Mesenchymal stem cell (in vitro differentiated cells and primary cell): ENCODE results near the gene SMYD5.

Experiments used
- DNase-seq: peaks from one replicate; pipeline ENCODE4 v3.0.0-alpha.2; 2013
- H2AFZ ChIP-seq: one replicate; pipeline ENCODE4 v1.6.1; 2013; ENCODE audit warnings: low read depth, mild to moderate bottlenecking, control low read depth, inconsistent platforms, low read length, moderate library complexity
- H2AK5ac ChIP-seq: 2 replicates; pipeline ENCODE4 v1.6.1; 2013; ENCODE audit warnings: low read length, moderate library complexity, mild to moderate bottlenecking, inconsistent platforms; ENCODE audit not compliant: severe bottlenecking
- H2BK120ac ChIP-seq: one replicate; pipeline ENCODE4 v1.6.1; 2013; ENCODE audit warnings: low read depth, mild to moderate bottlenecking, inconsistent platforms, low read length, moderate library complexity
- H2BK12ac ChIP-seq, 2 experiments: one replicate each; pipeline ENCODE4 v1.6.1; 2013; ENCODE audit warnings: inconsistent platforms in 2 of 2, low read length in 2 of 2, mild to moderate bottlenecking in 2 of 2, moderate library complexity in 2 of 2, control low read depth in 1 of 2
- H2BK15ac ChIP-seq: one replicate; pipeline ENCODE4 v1.6.1; 2013; ENCODE audit warnings: mild to moderate bottlenecking, low read depth, inconsistent platforms; ENCODE audit not compliant: poor library complexity, severe bottlenecking
- H2BK5ac ChIP-seq: 2 replicates; pipeline ENCODE4 v1.6.1; 2013; ENCODE audit warnings: low read depth, mild to moderate bottlenecking, low read length, control low read depth, inconsistent platforms; ENCODE audit not compliant: poor library complexity, severe bottlenecking
- H3K14ac ChIP-seq, 2 experiments: one replicate each; pipeline ENCODE4 v1.6.1; 2013; ENCODE audit warnings: inconsistent platforms in 2 of 2, low read length in 2 of 2, control low read depth in 1 of 2, mild to moderate bottlenecking in 1 of 2, moderate library complexity in 1 of 2
- H3K18ac ChIP-seq, 2 experiments: one replicate each; pipeline ENCODE4 v1.6.1; 2013; ENCODE audit warnings: inconsistent platforms in 2 of 2, low read length in 2 of 2, control low read depth in 1 of 2, low read depth in 1 of 2, mild to moderate bottlenecking in 1 of 2
- H3K23ac ChIP-seq, 2 experiments: one replicate each; pipeline ENCODE4 v1.6.1; 2013; ENCODE audit warnings: inconsistent platforms in 2 of 2, low read length in 2 of 2, mild to moderate bottlenecking in 2 of 2, moderate library complexity in 2 of 2, control low read depth in 1 of 2
- H3K27ac ChIP-seq: 2 replicates; pipeline ENCODE4 v1.5.1; 2013; ENCODE audit warnings: mild to moderate bottlenecking, moderate library complexity, low read length, control low read depth, inconsistent platforms; ENCODE audit not compliant: poor library complexity, severe bottlenecking
- H3K27me3 ChIP-seq, 2 experiments: 2 replicates each; pipeline versions ENCODE4 v1.6.1 to v1.7.0; 2013; ENCODE audit warnings: low read length in 2 of 2, mild to moderate bottlenecking in 2 of 2, moderate library complexity in 2 of 2, control low read depth in 1 of 2, inconsistent platforms in 1 of 2; ENCODE audit not compliant: control insufficient read depth in 1 of 2, insufficient read depth in 1 of 2
- H3K36me3 ChIP-seq, 2 experiments: 2 replicates each; pipeline versions ENCODE4 v1.6.1 to v1.7.0; 2013; ENCODE audit warnings: low read length in 2 of 2, control low read depth in 1 of 2, inconsistent platforms in 1 of 2, low read depth in 1 of 2, mild to moderate bottlenecking in 1 of 2; ENCODE audit not compliant: insufficient read depth in 2 of 2, control insufficient read depth in 1 of 2
- H3K4ac ChIP-seq, 2 experiments: one replicate each; pipeline ENCODE4 v1.6.1; 2013; ENCODE audit warnings: inconsistent platforms in 2 of 2, low read length in 2 of 2, mild to moderate bottlenecking in 2 of 2, moderate library complexity in 2 of 2, control low read depth in 1 of 2, low read depth in 1 of 2
- H3K4me1 ChIP-seq: 2 replicates; pipeline ENCODE4 v1.6.1; 2013; ENCODE audit warnings: low read depth, low read length, control low read depth; ENCODE audit not compliant: control insufficient read depth, insufficient read depth
- H3K4me2 ChIP-seq: 2 replicates; pipeline ENCODE4 v1.6.1; 2013; ENCODE audit warnings: low read length, mild to moderate bottlenecking, inconsistent platforms; ENCODE audit not compliant: poor library complexity, severe bottlenecking
- H3K4me3 ChIP-seq, 2 experiments: 2 replicates each; pipeline versions ENCODE4 v1.5.1 to v1.7.0; 2013; ENCODE audit warnings: low read length in 2 of 2, mild to moderate bottlenecking in 2 of 2, control low read depth in 1 of 2, low read depth in 1 of 2; ENCODE audit not compliant: insufficient read depth in 1 of 2
- H3K79me1 ChIP-seq: replicated peaks from 2 replicates; pipeline ENCODE4 v1.6.1; 2013; ENCODE audit warnings: mild to moderate bottlenecking, control low read depth, low read length, inconsistent platforms; ENCODE audit not compliant: poor library complexity, severe bottlenecking
- H3K9ac ChIP-seq: 2 replicates; pipeline ENCODE4 v1.7.0; 2013; ENCODE audit warnings: mild to moderate bottlenecking, low read length, moderate library complexity
- H3K9me3 ChIP-seq: 2 replicates; pipeline ENCODE4 v1.7.0; 2013; ENCODE audit warnings: mild to moderate bottlenecking, low read length; ENCODE audit not compliant: control insufficient read depth
- H4K8ac ChIP-seq: one replicate; pipeline ENCODE4 v1.6.1; 2013; ENCODE audit warnings: inconsistent platforms, mild to moderate bottlenecking, low read length, moderate library complexity
- H4K91ac ChIP-seq: one replicate; pipeline ENCODE4 v1.6.1; 2013; ENCODE audit warnings: mild to moderate bottlenecking, low read length, inconsistent platforms
- WGBS: methylation state at CpG from one replicate; pipeline ENCODE4 v1.1.7; 2013; ENCODE audit warnings: mixed read lengths; 5-methylcytosine and 5-hydroxymethylcytosine counted together

SMYD5 gene

DNA sequence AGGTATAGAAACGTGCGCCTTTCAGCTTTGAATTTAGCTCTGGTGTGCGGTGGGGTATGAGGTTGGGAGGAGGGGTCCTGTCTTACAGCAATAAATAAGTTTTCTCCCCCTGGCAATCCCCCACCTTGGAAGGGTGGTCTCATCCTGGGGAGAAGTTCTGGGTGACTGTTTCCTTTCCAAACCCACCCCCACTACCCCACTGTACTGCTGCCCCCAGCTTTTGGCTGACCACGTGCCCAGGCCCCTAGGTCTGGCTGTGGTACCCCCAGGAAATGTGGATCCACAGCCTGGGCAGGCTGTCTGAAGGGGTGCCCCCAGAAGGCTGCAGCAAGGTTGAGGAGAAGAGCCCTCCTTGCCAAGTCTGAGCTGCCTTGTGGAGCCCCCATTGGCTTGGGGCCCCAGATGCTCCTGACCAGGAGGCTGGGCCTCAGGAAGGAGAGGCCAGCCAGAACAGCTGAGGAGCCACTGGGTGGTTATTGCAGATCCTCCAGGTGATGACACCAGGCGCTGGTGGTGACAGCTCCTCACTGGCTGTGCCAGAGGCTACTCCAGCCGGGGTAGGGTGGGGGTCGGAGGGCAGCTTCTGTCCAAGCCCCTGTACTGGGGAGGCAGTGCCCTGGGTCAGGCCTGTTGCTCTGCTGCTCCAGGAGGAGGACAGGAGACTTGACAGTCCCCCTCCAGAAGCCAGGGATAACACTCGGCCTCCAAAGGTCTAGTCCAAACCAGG lies 44.3 kb downstream of the SMYD5 start:
- WGBS: 96% methylated on average over 6 of the region's 8 CpGs

DNA sequence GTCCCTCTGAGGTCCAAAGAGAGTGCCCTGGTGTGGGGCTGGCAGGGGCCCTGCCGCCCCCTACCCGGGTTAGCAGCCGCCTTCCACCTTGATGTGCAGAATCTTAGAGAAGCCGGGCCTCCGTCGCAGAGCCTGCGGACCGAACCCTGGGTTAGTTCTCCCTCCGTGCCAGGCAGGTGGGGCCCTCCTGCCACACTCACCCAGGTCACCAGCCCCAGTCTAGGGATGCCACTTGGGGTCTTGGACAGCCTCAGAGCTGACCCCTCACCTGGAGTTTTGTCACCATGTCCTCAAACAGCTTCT lies 44.8 kb downstream of the SMYD5 start:
- no peak overlapping the region for H3K14ac ChIP-seq
- peaks cover 4% of the 10 kb centered on the region for H3K4me1 ChIP-seq
- H2BK120ac ChIP-seq: no peak overlapping the region
- no peaks in the 10 kb centered on the region for H3K9me3 ChIP-seq
- no peak overlapping the region for H3K27ac ChIP-seq
- no peak overlapping the region for H2BK5ac ChIP-seq
- H2BK12ac ChIP-seq: no peak overlapping the region
- 95% methylated on average over 9 of the region's 9 CpGs for WGBS
- H2AFZ ChIP-seq: no peak overlapping the region
- H3K23ac ChIP-seq: peak overlapping the region in 1 of 2 experiments; percentile 5
- peaks cover 3 to 5% of the 10 kb centered on the region in 2 experiments for H3K27me3 ChIP-seq
- no peak overlapping the region for H4K91ac ChIP-seq
- H3K4ac ChIP-seq: no peak overlapping the region
- H3K36me3 ChIP-seq: peaks cover 16 to 51% of the 10 kb centered on the region in 2 experiments
- no peak overlapping the region for H2AK5ac ChIP-seq
- no peak overlapping the region for H2BK15ac ChIP-seq
- H3K18ac ChIP-seq: no peak overlapping the region
- DNase-seq: no peak
- no peak overlapping the region for H3K4me2 ChIP-seq
- H3K79me1 ChIP-seq: no peaks in the 10 kb centered on the region
- H3K9ac ChIP-seq: no peak overlapping the region
- no peak overlapping the region for H3K4me3 ChIP-seq
- no peak overlapping the region for H4K8ac ChIP-seq

More for the DNA sequence above, 44.3 kb downstream of the SMYD5 start:
- H2BK5ac ChIP-seq: no peak overlapping the region
- H4K8ac ChIP-seq: no peak overlapping the region
- H3K23ac ChIP-seq: no peak overlapping the region
- H3K14ac ChIP-seq: no peak overlapping the region
- H3K9ac ChIP-seq: no peak overlapping the region
- no peak for DNase-seq
- H4K91ac ChIP-seq: no peak overlapping the region
- no peak overlapping the region for H2AK5ac ChIP-seq
- H3K79me1 ChIP-seq: no peaks in the 10 kb centered on the region
- no peak overlapping the region for H2BK15ac ChIP-seq
- H3K4me3 ChIP-seq: no peak overlapping the region
- H3K27me3 ChIP-seq: peaks cover 3 to 5% of the 10 kb centered on the region in 2 experiments
- peaks cover 4% of the 10 kb centered on the region for H3K4me1 ChIP-seq
- H2BK12ac ChIP-seq: no peak overlapping the region
- H3K27ac ChIP-seq: no peak overlapping the region
- no peak overlapping the region for H3K18ac ChIP-seq
- H2BK120ac ChIP-seq: no peak overlapping the region
- H3K36me3 ChIP-seq: peaks cover 21 to 50% of the 10 kb centered on the region in 2 experiments
- no peak overlapping the region for H2AFZ ChIP-seq
- no peak overlapping the region for H3K4ac ChIP-seq
- H3K9me3 ChIP-seq: no peaks in the 10 kb centered on the region
- H3K4me2 ChIP-seq: no peak overlapping the region

DNA sequence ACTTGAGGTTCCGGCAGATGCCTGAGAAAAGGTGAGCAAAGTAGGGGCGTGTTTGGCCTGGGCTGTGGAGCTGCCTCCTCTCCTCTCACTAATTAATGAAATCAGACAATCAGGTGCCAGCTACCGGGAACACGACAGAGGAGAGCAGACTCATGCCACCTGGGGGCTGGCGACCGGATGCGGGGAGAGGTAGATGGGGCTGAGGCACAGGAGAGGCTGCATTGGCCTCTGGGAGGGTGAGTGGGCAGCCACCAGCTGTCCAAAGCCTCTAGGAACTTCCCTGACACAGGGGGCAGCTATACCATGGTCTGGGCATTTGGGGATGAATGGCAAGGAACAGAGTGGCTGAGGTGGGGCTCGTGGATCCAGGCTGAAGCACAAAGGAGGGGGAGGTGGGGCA lies 45.2 kb downstream of the SMYD5 start:
- peak overlapping the region in 1 of 2 experiments; percentile 5 for H3K23ac ChIP-seq
- no peak overlapping the region for H2BK15ac ChIP-seq
- H3K9me3 ChIP-seq: no peaks in the 10 kb centered on the region
- 89% methylated on average over 8 of the region's 8 CpGs for WGBS
- H2BK12ac ChIP-seq: no peak overlapping the region
- no peak overlapping the region for H3K27ac ChIP-seq
- no peak overlapping the region for H4K91ac ChIP-seq
- H3K79me1 ChIP-seq: no peaks in the 10 kb centered on the region
- no peak overlapping the region for H3K4ac ChIP-seq
- no peak overlapping the region for H3K4me3 ChIP-seq
- H3K9ac ChIP-seq: no peak overlapping the region
- H3K18ac ChIP-seq: no peak overlapping the region
- no peak overlapping the region for H2BK120ac ChIP-seq
- peaks cover 4% of the 10 kb centered on the region for H3K4me1 ChIP-seq
- DNase-seq: no peak
- H2AK5ac ChIP-seq: no peak overlapping the region
- H3K4me2 ChIP-seq: no peak overlapping the region
- no peak overlapping the region for H2BK5ac ChIP-seq
- H3K27me3 ChIP-seq: peaks cover 3 to 5% of the 10 kb centered on the region in 2 experiments
- peaks cover 12 to 51% of the 10 kb centered on the region in 2 experiments for H3K36me3 ChIP-seq
- no peak overlapping the region for H2AFZ ChIP-seq
- H3K14ac ChIP-seq: no peak overlapping the region
- no peak overlapping the region for H4K8ac ChIP-seq

DNA sequence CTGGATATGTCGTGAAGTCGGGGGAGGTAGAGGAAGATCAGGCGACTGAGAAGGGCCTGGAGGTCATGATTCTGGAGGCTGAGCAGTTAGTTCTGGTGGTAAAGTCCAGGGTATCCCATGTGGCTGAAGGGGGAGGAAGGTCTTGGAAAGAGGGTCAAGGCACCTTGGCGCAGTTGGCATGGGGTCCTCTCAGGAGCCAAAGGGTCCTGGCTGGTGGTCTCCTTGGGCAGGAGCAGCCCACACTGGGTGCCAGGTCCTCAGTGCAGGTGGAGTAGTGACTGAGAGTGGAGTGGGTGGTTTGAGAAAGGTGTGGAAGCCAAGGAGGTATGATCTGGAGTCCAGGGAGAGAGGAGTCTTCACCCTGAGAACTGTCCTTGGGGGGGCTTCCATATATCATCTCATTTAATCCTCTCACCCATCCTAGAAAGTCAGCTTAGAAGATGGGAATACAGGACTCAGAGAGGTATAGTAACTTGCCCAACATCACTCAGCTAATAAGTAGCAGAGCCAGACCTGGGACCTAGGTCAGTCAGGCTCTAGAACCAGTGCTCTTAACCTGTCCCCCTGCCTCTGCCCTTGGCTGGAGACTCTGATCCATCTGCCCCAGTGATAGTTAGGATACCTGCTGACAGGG lies 45.8 kb downstream of the SMYD5 start:
- Histone ChIP-seq H3K79me1 (no peaks in the 10 kb centered on the region), H3K18ac (no peak overlapping the region), H3K4me1 (peaks cover 4% of the 10 kb centered on the region), H3K14ac (no peak overlapping the region), H2AK5ac (no peak overlapping the region), H4K8ac (no peak overlapping the region), H2BK12ac (no peak overlapping the region), H3K9ac (no peak overlapping the region), H2BK120ac (no peak overlapping the region), H3K4me3 (no peak overlapping the region), H4K91ac (no peak overlapping the region), H3K4me2 (no peak overlapping the region), H2BK15ac (no peak overlapping the region), H2BK5ac (no peak overlapping the region), H3K36me3 (peaks cover 6 to 46% of the 10 kb centered on the region in 2 experiments), H3K23ac (no peak overlapping the region), H3K27me3 (peaks cover 3 to 5% of the 10 kb centered on the region in 2 experiments), H2AFZ (no peak overlapping the region), H3K27ac (no peak overlapping the region), H3K4ac (no peak overlapping the region), H3K9me3 (no peaks in the 10 kb centered on the region)
- 96% methylated on average over 4 of the region's 4 CpGs for WGBS
- DNase-seq: no peak
